ENCODE results near the gene EPOP. TPM values are rescaled to one million over a fixed set of nuclear protein-coding genes. Genes with fewer than 3 reads are reported as not detected.

The EPOP gene
- total RNA-seq, 2 donors from 2014 or later = 29.6 to 39.1 TPM

DNA sequence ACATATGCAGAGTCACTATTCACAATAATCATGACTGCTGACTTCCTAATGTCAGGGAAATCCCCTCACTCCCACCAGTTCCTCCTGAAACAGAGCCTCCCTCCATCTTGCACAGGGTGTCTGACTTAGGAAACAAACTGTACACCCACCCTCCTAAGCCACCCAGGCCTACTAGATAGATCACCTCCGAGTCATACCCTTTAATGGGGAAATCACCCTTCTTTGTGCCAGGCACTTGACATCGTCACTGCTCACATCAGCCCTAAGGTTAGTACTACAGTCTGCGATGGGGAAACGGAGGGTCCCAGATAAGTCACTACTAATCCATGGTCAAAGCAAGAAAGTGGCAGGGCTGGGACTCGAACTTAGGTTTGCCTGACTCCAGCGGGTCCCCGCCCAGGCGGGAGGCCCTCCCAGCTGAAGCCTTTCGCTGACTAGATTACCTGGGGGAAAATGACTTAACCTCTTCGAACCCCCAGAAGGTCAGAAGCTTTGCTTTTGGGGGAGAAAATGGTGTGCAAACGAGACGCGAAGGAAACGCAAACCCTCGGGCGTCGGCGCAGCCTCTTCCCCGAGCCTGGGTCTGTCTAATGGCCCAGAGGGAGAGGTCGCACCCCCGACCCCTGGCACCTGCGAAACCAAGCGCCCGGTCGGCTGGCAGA lies 26.9 kb upstream of the EPOP start:
- Mint-ChIP-seq H3K36me3 (ENCODE audit: low read depth) (peaks cover 53% of the 10 kb centered on the region), H3K4me1 (peaks cover 38% of the 10 kb centered on the region)

DNA sequence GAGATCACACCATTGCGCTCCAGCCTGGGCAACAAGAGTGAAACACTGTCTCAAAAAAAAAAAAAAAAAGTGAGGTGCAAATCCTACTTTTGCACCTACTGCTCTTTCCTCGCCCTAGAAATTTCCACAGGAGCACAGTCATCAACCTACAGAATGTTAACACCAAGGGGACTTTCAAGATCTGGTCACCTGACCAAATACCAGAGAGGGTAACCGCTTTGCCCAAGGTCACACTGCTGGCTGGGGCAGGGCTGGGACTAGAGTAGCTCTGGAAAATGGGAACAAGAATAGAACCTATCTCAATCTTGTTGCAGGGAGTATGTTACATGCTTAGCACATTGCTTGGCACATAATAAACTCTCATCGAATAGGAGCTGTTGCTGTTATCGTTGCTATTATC lies 24.0 kb upstream of the EPOP start:
- Mint-ChIP-seq H3K27me3 (no peaks in the 10 kb centered on the region), H3K36me3 (ENCODE audit: low read depth) (peaks cover 31% of the 10 kb centered on the region), H3K4me1 (peaks cover 41% of the 10 kb centered on the region), H3K9me3 (no peaks in the 10 kb centered on the region), H3K27ac (peak overlapping the region; percentile 81), H3K4me3 (peak overlapping the region; percentile 96)
- no peak for ATAC-seq (replicated peaks)

More for the DNA sequence above, 26.9 kb upstream of the EPOP start:
- Mint-ChIP-seq H3K9me3 (no peaks in the 10 kb centered on the region), H3K27me3 (no peaks in the 10 kb centered on the region), H3K27ac (peak overlapping the region; percentile 97), H3K4me3 (peak overlapping the region; percentile 96)
- ATAC-seq (replicated peaks) = peak; percentile 75

DNA sequence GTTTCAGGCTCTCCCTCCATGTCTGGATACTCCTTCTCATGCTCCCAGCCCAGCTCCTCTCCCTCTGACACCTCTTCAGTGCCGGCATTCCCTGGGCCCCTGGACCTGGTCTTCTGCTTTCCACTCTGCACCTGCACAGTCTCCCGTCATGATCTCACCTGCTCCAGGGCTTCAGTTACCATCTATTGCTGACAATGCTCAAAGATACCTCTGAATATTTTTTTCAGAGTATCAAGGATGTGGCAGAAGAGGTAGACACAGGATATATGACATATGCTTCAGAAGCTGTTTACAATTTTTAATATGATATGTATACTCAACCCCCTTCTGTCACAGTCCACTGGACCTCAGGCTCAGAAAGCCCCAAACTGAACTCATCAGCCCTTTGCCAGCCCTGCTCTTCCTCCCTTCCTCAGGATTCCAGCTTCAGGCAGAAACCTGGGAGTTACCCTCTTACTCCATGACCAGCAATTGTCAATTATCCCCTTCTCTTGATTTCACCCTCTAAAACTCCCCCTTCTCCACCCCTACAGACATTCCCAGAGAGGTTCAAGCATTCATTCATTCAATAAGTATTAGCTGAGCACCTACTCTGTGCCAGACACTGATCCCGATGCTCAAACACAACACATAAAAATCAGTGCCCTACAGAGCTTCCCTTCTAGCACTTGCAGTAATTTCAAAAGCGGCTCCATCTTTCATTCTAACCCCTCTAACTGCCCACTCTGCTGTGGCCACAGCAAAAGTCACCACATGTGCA lies 22.5 kb upstream of the EPOP start:
- Mint-ChIP-seq H3K27me3 (no peaks in the 10 kb centered on the region), H3K36me3 (ENCODE audit: low read depth) (peaks cover 17% of the 10 kb centered on the region), H3K27ac (peak overlapping the region; percentile 53), H3K9me3 (no peaks in the 10 kb centered on the region), H3K4me3 (peak overlapping the region; percentile 20), H3K4me1 (peaks cover 41% of the 10 kb centered on the region)
- no peak for ATAC-seq (replicated peaks)

- peaks cover 18% of the 10 kb centered on the region for H3K4me1 Mint-ChIP-seq
- no peaks in the 10 kb centered on the region for H3K9me3 Mint-ChIP-seq
- no peaks in the 10 kb centered on the region for H3K36me3 Mint-ChIP-seq (ENCODE audit: low read depth)
- no peak overlapping the region for H3K4me3 Mint-ChIP-seq
- ATAC-seq (replicated peaks) = no peak
- no peaks in the 10 kb centered on the region for H3K27me3 Mint-ChIP-seq
- no peak overlapping the region for H3K27ac Mint-ChIP-seq
Observed at GRCh38 chr17:38693700-38694329, 19.1 kb upstream of the EPOP start.

DNA sequence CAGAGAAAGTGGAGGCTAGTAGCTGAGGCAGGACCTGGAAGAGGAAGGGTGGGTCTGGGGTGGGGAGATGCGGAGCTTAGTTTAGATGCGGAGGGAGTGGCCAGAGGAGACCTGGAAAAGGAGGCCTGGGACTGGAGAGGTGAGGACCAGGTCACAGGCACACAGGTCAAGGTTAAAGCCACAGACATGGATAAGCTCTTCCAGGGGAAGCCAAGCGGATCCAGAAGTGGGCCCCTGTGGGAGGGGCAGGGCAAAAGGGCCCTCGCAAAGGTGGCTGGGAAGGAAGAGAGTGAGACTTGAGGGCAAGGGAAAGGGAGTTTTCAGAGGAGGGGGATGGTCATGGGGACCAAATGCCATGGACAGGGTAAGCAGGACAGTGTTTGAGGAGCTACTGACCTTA lies 16.4 kb upstream of the EPOP start:
- H3K4me3 Mint-ChIP-seq = no peak overlapping the region
- H3K27ac Mint-ChIP-seq = peak overlapping the region; percentile 75
- no peaks in the 10 kb centered on the region for H3K9me3 Mint-ChIP-seq
- H3K36me3 Mint-ChIP-seq (ENCODE audit: low read depth) = no peaks in the 10 kb centered on the region
- H3K4me1 Mint-ChIP-seq = peaks cover 6% of the 10 kb centered on the region
- no peak for ATAC-seq (replicated peaks)
- H3K27me3 Mint-ChIP-seq = peaks cover 5% of the 10 kb centered on the region

GRCh38 chr17:38690386-38690785 lies 15.6 kb upstream of the EPOP start:
- Mint-ChIP-seq H3K9me3 (no peaks in the 10 kb centered on the region), H3K4me1 (peaks cover 9% of the 10 kb centered on the region), H3K27me3 (peaks cover 8% of the 10 kb centered on the region), H3K36me3 (ENCODE audit: low read depth) (no peaks in the 10 kb centered on the region), H3K4me3 (no peak overlapping the region), H3K27ac (peak overlapping the region; percentile 75)
- ATAC-seq (replicated peaks) = no peak

DNA sequence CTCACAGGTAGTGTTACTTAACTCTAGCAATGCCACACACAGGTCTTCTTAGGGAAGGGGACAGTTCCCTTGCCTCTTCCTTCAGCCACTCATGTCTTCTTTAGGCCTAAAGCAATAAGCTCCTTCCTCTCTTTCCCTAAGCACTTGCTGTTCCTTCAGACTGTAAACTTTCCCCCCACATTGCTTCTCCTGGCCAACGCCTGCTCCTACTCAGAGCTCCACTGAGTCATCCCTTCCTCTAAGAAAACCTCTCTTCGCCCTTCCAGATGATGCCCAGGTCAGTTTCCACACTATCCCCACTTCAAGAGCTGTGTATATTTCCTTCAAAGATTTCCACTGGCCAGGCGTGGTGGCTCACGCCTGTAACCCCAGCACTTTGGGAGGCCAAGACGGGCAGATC lies 12.5 kb upstream of the EPOP start:
- Mint-ChIP-seq H3K4me1 (peaks cover 9% of the 10 kb centered on the region), H3K4me3 (no peak overlapping the region), H3K9me3 (no peaks in the 10 kb centered on the region), H3K27ac (peak overlapping the region; percentile 28), H3K36me3 (ENCODE audit: low read depth) (no peaks in the 10 kb centered on the region), H3K27me3 (peaks cover 8% of the 10 kb centered on the region)
- ATAC-seq (replicated peaks) = no peak

GRCh38 chr17:38685491-38685890 lies 10.7 kb upstream of the EPOP start:
- no peaks in the 10 kb centered on the region for H3K9me3 Mint-ChIP-seq
- H3K36me3 Mint-ChIP-seq (ENCODE audit: low read depth) = no peaks in the 10 kb centered on the region
- H3K27me3 Mint-ChIP-seq = peaks cover 8% of the 10 kb centered on the region
- ATAC-seq (replicated peaks) = no peak
- peaks cover 9% of the 10 kb centered on the region for H3K4me1 Mint-ChIP-seq
- peak overlapping the region; percentile 4 for H3K27ac Mint-ChIP-seq
- H3K4me3 Mint-ChIP-seq = no peak overlapping the region

- Mint-ChIP-seq H3K4me1 (peaks cover 12% of the 10 kb centered on the region), H3K4me3 (no peak overlapping the region), H3K27ac (peak overlapping the region; percentile 46), H3K9me3 (no peaks in the 10 kb centered on the region), H3K36me3 (ENCODE audit: low read depth) (no peaks in the 10 kb centered on the region), H3K27me3 (peaks cover 3% of the 10 kb centered on the region)
- no peak for ATAC-seq (replicated peaks)
Observed at GRCh38 chr17:38681096-38681495, 6.3 kb upstream of the EPOP start.

DNA sequence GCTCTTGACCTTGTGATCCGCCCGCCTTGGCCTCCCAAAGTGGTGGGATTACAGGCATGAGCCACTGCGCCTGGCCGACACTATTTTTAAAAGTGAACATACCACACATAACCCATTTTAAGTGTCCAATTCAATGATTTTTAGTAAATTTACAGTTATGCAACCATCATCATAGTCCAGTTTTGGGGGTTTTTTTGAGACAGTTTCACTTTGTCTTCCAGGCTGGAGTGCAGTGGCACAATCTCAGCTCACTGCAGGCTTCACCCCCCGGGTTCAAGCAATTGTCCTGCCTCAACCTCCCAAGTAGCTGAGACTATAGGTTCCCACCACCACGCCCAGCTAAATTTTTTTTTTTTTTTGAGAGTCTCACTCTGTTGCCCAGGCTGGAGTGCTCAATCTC lies 3.1 kb upstream of the EPOP start:
- no peaks in the 10 kb centered on the region for H3K27me3 Mint-ChIP-seq
- peak overlapping the region; percentile 62 for H3K4me3 Mint-ChIP-seq
- H3K4me1 Mint-ChIP-seq = peaks cover 22% of the 10 kb centered on the region
- no peak for ATAC-seq (replicated peaks)
- H3K27ac Mint-ChIP-seq = no peak overlapping the region
- H3K9me3 Mint-ChIP-seq = no peaks in the 10 kb centered on the region
- peaks cover 3% of the 10 kb centered on the region for H3K36me3 Mint-ChIP-seq (ENCODE audit: low read depth)

- Mint-ChIP-seq H3K27ac (peak overlapping the region; percentile 83), H3K27me3 (no peaks in the 10 kb centered on the region), H3K4me3 (peak overlapping the region; percentile 62), H3K9me3 (no peaks in the 10 kb centered on the region), H3K36me3 (ENCODE audit: low read depth) (peaks cover 13% of the 10 kb centered on the region), H3K4me1 (peaks cover 24% of the 10 kb centered on the region)
- peak; percentile 62 for ATAC-seq (replicated peaks)
Observed at GRCh38 chr17:38676706-38677504, 2.1 kb upstream of the EPOP start.

GRCh38 chr17:38674014-38674748 lies 576 bp downstream of the EPOP start:
- Mint-ChIP-seq H3K27me3 (peaks cover 12% of the 10 kb centered on the region), H3K36me3 (ENCODE audit: low read depth) (peaks cover 16% of the 10 kb centered on the region), H3K4me1 (peaks cover 28% of the 10 kb centered on the region), H3K4me3 (peak overlapping the region; percentile 62), H3K9me3 (no peaks in the 10 kb centered on the region), H3K27ac (no peak overlapping the region)
- ATAC-seq (replicated peaks) = peak; percentile 5

- H3K27ac Mint-ChIP-seq = no peak overlapping the region
- no peak for ATAC-seq (replicated peaks)
- no peaks in the 10 kb centered on the region for H3K9me3 Mint-ChIP-seq
- H3K4me1 Mint-ChIP-seq = peaks cover 28% of the 10 kb centered on the region
- peaks cover 17% of the 10 kb centered on the region for H3K27me3 Mint-ChIP-seq
- H3K36me3 Mint-ChIP-seq (ENCODE audit: low read depth) = peaks cover 16% of the 10 kb centered on the region
- peak overlapping the region; percentile 15 for H3K4me3 Mint-ChIP-seq
Observed at GRCh38 chr17:38673707-38674013, 1.1 kb downstream of the EPOP start.
